ENCODE measurements around the gene ESR2.
"Not testable (repeated sequence)": the region's sequence is repeated elsewhere in the genome, so short reads cannot be mapped to it uniquely, and the experiment has no call there.

ESR2 gene

GRCh38 chr14:64220466-64220865 lies 73.7 kb downstream of the ESR2 start:
- DNase-seq (ENCODE audit: low read depth), result no peak

- DNase-seq (ENCODE audit: low read depth), result no peak
Measured at GRCh38 chr14:64220056-64220455, 74.1 kb downstream of the ESR2 start.

GRCh38 chr14:64218344-64219240 lies 75.6 kb downstream of the ESR2 start:
- no peak for DNase-seq (ENCODE audit: low read depth)

- no peak for DNase-seq (ENCODE audit: low read depth)
Measured at GRCh38 chr14:64217834-64218233, 76.3 kb downstream of the ESR2 start.

DNA sequence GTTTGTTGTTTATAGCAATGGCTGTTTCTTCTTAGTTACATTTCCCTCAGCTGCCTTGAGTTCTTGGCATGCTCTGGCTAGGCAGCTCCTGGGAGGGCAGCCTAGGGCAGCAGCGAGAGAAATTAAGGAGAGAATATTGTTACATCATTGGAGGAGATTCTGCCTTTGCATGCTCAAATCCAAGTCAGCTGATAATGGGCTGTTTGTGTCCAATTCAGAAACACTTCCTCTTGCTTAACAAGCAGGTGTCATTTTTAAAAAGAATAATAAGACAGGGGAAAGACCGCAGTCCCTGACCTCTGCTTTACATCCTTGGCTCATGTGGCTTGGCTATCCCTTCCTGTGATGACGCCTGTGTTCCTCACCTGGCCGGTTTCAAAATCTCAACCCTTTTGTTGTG lies 76.9 kb downstream of the ESR2 start:
- no peak for DNase-seq (ENCODE audit: low read depth)

DNA sequence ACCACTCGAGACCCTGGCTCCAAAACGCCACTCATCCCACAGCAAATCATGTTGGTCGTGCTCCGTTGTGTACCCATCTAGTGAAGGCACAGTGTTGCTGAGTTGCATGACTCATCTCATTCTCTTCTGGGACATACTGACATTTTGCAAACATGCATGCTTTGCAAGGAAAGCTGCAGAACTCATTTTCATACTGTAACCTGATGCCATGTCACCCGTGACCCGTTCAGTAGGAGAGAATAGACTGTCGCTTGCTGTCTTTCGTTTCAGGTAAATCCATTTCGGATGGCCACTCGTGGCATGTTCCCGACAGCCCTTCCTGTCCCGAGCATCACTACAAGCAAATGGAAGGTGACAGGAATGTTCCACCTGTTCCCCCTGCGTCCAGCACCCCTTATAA lies 78.2 kb downstream of the ESR2 start:
- DNase-seq (ENCODE audit: low read depth), result no peak

DNA sequence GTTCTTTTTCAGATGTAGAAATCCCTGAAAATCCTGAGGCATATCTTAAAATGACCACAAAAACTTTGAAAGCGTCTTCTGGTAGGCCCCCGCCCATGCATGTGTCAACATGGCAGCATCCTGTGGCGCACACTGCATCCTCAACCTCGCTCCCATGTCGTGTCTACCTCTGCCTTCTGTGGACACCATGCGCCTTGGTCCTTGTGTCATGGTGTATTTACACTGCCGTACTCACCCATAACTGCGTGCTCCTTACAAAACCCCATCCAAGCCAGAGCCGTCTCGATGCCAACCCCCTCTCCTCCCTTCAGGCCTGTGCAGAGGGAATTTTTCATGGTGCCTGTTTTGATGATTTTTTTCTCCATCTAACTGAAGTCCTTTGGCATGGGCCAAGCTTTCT lies 78.9 kb downstream of the ESR2 start:
- no peak for DNase-seq (ENCODE audit: low read depth)

DNA sequence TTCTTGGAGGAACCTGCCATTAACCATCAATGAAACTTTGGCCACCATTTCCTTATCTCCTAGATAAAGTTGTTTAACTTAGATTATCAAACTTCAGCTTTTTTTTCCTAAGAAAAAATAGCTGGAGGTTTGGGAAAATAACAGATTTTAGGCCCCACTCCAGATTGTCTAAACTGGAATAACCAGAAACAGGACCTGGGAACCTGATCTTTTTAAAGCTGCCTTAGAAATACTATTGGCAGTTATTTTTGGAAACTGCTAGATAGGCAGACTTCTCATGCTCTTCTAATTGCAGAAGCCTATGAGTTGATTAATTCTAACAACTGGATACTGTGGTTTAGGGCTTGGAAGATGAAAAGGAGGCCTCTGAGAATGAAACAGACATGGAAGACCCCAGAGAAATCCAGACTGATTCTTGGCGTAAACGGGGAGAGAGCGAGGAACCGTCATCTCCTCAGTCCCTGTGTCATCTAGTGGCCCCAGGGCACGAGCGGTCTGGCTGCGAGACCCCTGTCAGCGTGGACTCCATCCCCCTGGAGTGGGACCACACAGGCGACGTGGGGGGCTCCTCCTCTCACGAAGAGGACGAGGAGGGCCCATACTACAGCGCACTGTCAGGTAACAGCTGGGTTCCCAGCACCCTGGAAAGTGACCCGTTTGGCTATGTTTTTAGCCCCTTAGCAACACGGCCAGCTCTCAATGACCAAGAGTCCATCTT lies 80.2 kb downstream of the ESR2 start:
- no peak for DNase-seq (ENCODE audit: low read depth)

GRCh38 chr14:64213086-64213485 lies 81.1 kb downstream of the ESR2 start:
- DNase-seq (ENCODE audit: low read depth), result no peak

DNA sequence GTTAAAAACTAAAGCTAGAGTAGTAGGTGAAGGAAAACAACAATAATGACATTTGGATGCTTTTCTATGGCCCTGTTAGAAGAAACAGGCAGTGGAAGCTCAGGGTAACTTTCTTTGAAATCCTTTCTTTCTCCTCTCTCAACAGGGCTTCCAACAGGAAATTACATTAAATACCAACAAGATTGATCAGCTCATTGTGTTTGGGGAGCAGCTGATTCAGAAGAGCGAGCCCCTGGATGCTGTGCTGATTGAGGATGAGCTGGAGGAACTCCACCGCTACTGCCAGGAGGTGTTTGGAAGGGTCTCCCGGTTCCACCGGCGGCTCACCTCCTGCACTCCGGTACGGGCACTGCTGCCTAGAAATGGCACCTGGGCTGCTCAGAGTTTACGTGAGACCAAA lies 81.5 kb downstream of the ESR2 start:
- no peak for DNase-seq (ENCODE audit: low read depth)

DNA sequence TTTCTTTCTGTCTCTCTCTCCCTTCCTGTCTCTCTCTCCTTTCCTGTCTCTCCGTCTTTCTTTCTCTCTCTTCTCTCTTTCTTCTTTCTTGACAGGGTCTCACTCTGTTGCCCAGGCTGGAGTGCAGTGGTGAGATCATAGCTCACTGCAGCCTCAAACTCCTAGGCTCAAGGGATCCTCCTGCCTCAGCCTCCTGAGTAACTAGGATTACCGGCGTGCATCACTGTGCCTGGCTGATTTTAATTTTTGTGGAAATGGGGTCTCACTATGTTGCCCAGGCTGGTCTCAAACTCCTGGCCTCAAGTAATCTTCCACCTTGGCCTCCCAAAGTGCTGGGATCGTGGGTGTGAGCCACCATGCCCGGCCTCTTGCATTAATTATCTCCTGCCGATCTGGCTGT lies 83.3 kb downstream of the ESR2 start:
- not testable (repeated sequence) for DNase-seq (ENCODE audit: low read depth)

GRCh38 chr14:64210216-64210615 lies 84.0 kb downstream of the ESR2 start:
- DNase-seq (ENCODE audit: low read depth), result no peak

DNA sequence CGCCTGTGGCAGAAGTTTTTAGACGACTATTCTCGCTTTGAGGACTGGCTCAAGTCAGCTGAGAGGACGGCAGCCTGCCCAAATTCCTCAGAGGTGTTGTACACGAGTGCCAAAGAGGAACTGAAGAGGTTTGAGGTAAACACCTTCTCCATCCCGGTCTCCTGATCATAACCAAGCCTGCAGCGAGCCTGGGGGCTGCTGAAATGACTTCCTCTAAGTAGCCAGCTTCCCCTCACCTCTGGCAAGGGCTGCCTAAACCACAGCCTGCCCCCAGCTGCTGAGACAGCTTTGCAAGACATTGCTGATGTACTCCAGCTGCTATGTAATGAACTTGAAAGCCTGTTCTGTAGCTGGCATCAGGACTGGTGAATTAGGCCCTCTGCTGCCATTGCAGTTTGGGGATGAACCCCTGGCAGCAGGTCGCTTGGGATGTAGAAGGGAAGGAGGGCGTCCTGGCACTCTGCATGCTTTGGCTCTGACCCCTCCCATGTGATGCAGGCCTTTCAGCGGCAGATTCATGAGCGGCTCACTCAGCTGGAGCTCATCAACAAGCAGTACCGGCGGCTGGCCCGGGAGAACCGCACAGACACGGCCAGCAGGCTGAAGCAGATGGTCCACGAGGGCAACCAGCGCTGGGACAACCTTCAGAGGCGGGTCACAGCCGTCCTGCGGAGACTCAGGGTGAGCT lies 84.6 kb downstream of the ESR2 start:
- DNase-seq (ENCODE audit: low read depth), result no peak

- DNase-seq (ENCODE audit: low read depth), result no peak
Measured at GRCh38 chr14:64208981-64209380, 85.2 kb downstream of the ESR2 start.

DNA sequence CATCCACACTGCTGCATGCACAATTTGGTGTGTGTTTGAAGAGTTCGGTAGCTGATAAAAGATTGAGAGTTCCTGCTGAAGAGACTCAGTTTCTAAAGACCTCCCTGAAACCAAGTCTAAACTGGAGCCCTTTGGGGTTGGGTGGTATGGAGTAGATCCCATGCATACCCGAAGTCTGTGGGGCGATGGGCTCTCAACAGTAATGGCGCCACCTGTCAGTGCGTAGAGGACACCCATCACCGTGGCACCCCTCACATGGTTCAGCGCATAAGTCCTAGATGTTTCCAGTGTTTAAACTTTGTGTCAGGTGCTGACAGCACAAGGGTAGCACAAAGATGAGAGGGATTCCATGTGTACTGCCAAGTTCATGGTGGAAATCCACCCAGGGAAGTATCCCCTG lies 85.9 kb downstream of the ESR2 start:
- DNase-seq (ENCODE audit: low read depth), result no peak

- DNase-seq (ENCODE audit: low read depth), result no peak
Measured at GRCh38 chr14:64203366-64204006, 90.7 kb downstream of the ESR2 start.

GRCh38 chr14:64202716-64203115 lies 91.5 kb downstream of the ESR2 start:
- DNase-seq (ENCODE audit: low read depth), result no peak

DNA sequence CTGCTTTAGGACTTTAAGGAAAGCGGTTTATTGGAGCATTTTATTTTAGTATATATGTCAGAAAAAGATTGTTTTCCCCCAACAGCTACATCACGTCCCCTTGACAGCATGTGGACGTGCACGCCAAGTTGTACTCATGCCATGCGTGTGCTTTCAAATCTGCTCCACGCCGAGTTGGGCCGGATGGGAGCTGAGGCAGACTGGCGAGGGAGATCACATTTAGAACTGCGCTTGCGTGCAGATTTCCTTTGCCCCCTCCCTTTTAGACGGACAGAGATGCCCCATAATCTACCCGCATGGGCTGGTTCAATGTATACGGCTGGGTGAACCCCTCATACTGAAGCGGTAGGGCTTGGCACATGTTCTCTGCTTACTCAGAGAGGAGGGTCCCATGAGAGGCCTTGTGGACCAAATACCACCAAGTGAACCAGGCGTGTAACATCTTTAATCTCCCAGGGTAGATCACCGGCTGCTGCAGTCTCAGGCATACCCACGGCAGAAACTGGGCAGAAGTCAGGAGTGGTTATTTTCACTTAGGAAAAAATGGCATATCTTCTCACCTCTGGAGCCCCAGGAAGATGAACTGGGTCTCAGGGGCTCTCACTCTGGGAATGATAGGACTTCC lies 92.1 kb downstream of the ESR2 start:
- DNase-seq (ENCODE audit: low read depth), result no peak

- no peak for DNase-seq (ENCODE audit: low read depth)
Measured at GRCh38 chr14:64201296-64201695, 92.9 kb downstream of the ESR2 start.

GRCh38 chr14:64200170-64200569 lies 94.0 kb downstream of the ESR2 start:
- DNase-seq (ENCODE audit: low read depth), result no peak

- no peak for DNase-seq (ENCODE audit: low read depth)
Measured at GRCh38 chr14:64198486-64198885, 95.7 kb downstream of the ESR2 start.

- no peak for DNase-seq (ENCODE audit: low read depth)
Measured at GRCh38 chr14:64197996-64198395, 96.2 kb downstream of the ESR2 start.
